ENCODE results near the gene PEX11B.

PEX11B gene

DNA sequence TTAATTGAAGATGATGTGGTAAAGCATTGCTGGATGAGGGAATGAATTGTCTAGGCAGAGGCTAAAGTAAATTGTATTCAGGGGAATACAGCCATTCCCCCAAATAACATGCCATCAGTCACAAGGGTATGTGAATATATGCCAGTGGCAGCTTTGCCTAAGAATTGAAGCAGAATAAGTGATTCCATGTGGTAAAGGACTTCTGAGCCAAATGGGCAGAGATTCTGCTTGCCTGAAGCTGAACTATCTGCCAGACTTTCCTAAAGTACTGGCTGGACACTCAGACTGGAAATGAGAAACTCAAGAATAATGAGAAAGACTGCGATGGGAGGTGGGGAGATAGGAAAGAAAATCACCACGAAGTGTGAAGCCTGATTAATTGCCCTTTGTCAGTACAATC lies 36.9 kb upstream of the PEX11B start:
- H3K27me3 ChIP-seq, result no peaks in the 10 kb centered on the region
- no peaks in the 10 kb centered on the region; the same call in 1 of the 2 replicates for H3K36me3 ChIP-seq
- no peak for DNase-seq
- H3K9me3 ChIP-seq, result no peaks in the 10 kb centered on the region
- TF ChIP-seq, protein P1, sequence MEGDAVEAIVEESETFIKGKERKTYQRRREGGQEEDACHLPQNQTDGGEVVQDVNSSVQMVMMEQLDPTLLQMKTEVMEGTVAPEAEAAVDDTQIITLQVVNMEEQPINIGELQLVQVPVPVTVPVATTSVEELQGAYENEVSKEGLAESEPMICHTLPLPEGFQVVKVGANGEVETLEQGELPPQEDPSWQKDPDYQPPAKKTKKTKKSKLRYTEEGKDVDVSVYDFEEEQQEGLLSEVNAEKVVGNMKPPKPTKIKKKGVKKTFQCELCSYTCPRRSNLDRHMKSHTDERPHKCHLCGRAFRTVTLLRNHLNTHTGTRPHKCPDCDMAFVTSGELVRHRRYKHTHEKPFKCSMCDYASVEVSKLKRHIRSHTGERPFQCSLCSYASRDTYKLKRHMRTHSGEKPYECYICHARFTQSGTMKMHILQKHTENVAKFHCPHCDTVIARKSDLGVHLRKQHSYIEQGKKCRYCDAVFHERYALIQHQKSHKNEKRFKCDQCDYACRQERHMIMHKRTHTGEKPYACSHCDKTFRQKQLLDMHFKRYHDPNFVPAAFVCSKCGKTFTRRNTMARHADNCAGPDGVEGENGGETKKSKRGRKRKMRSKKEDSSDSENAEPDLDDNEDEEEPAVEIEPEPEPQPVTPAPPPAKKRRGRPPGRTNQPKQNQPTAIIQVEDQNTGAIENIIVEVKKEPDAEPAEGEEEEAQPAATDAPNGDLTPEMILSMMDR (IDR thresholded peaks at IDR 0.05; ENCODE audit: low read depth, low read length), result no peak
- H3K4me1 ChIP-seq, result peaks cover 8% of the 10 kb centered on the region
- H3K4me3 ChIP-seq (ENCODE audit: low read depth, low read length), result peak overlapping the region; percentile 0; the same call in 1 of the 2 replicates

DNA sequence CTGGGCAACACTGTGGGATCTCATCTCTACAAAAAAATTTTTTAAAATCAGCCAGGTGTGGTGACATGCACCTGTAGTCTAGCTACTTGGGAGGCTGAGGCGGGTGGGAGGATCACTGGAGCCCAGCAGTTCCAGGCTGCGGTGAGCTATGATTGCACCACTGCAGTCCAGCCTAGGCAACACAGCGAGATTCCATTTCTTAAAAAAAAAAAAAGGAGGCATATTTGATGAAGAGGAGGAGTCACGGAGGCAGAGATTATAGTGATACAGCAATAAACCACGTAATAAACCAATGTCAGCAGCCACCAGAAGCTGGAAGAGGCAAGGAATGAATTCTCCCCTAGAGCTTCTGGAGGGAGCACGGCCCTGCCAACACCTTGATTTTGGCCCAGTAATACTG lies 35.3 kb upstream of the PEX11B start:
- no peak for DNase-seq
- Histone ChIP-seq H3K4me3 (ENCODE audit: low read depth, low read length) (no peak overlapping the region), H3K36me3 (no peaks in the 10 kb centered on the region; the same call in 1 of the 2 replicates), H3K9me3 (no peaks in the 10 kb centered on the region), H3K27me3 (no peaks in the 10 kb centered on the region), H3K4me1 (peaks cover 5% of the 10 kb centered on the region)
- TF ChIP-seq, protein P1 (IDR thresholded peaks at IDR 0.05; ENCODE audit: low read depth, low read length), result no peak

DNA sequence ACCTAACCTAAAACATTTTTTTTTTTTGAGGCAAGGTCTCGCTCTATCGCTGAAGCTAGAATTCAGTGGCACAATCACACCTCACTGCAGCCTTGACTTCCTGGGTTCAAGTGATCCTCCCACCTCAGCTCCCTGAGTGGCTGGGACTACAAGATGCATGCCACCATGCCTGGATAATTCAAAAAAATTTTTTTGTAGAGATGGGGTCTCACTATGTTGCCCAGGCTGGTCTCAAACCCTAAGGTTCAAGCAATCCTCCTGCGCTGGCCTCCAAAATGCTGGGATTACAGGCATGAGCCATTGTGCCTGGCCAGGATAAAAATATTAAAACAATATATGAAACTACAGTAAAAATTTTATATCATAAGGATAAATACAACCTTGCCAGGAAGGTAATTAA lies 34.4 kb upstream of the PEX11B start:
- H3K27me3 ChIP-seq, result no peaks in the 10 kb centered on the region
- no peaks in the 10 kb centered on the region; the same call in 1 of the 2 replicates for H3K4me1 ChIP-seq
- H3K36me3 ChIP-seq, result no peaks in the 10 kb centered on the region; the same call in none of the 2 replicates
- no peak for DNase-seq
- H3K4me3 ChIP-seq (ENCODE audit: low read depth, low read length), result no peak overlapping the region
- no peaks in the 10 kb centered on the region for H3K9me3 ChIP-seq
- TF ChIP-seq, protein P1 (IDR thresholded peaks at IDR 0.05; ENCODE audit: low read depth, low read length), result no peak

DNA sequence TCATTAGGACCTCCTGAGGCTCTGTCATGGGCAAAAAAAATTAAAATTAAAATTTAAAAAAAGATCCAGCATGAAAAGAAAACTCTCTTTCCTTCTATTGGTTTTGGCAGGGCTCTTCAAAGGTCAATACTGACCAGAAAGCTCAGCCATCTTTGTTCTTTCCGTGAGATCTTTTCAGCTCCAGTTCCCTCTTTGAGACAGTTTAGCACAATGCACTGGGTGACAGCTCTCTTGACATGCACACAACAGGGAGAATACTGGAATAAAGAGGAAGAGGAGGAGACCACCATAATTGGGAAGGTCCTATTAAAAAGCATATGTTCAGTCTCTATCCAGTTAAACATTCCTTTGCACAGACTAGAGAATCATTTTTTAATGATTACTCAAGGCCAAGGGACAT lies 33.0 kb upstream of the PEX11B start:
- TF ChIP-seq, protein P1 (IDR thresholded peaks at IDR 0.05; ENCODE audit: low read depth, low read length), result no peak
- Histone ChIP-seq H3K4me3 (ENCODE audit: low read depth, low read length) (no peak overlapping the region), H3K27me3 (no peaks in the 10 kb centered on the region), H3K4me1 (no peaks in the 10 kb centered on the region; the same call in 1 of the 2 replicates), H3K36me3 (peaks cover 9% of the 10 kb centered on the region), H3K9me3 (no peaks in the 10 kb centered on the region)
- no peak for DNase-seq

DNA sequence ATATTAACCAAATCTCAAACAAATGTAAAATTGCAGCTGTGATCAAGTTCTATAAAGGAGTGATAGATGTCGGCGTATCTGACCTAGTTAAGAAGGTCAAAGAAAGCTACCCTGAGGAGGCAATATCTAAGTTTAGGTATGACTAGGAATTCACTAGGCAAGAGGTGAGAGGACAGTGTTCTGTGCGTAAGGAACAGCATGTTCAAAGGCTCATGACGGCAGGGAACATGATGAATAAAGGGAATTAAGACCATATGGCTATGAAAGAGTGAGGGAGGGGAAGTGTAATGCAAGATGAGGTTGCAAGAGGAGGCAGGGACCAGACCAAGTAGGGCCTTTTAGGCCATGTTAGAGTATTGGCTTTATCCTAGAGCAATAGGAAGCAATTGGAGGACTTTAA lies 30.7 kb upstream of the PEX11B start:
- Histone ChIP-seq H3K27me3 (no peaks in the 10 kb centered on the region), H3K4me3 (ENCODE audit: low read depth, low read length) (no peak overlapping the region), H3K4me1 (no peaks in the 10 kb centered on the region), H3K9me3 (no peaks in the 10 kb centered on the region), H3K36me3 (peaks cover 11% of the 10 kb centered on the region)
- no peak for DNase-seq
- TF ChIP-seq, protein P1 (IDR thresholded peaks at IDR 0.05; ENCODE audit: low read depth, low read length), result no peak

DNA sequence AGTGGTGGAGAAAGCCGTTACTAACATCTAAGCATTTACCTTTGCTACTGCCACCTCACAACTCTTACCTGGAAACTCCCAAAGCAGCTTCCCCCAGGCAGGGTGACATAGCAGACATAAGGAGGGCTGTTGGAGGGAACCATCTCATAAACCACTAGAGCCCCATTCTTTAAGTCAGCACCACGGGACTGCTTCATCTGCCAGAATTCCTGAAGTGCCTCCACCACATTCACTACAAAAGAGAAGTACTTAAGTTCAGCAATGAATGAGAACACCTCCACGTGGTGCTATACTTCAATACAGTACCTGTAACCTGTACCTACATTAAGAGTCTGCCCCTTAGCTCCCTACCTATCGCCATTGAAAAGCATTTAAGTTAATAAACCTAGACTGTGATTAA lies 29.0 kb upstream of the PEX11B start:
- Histone ChIP-seq H3K4me1 (no peaks in the 10 kb centered on the region), H3K36me3 (peaks cover 20% of the 10 kb centered on the region), H3K4me3 (ENCODE audit: low read depth, low read length) (no peak overlapping the region), H3K9me3 (no peaks in the 10 kb centered on the region), H3K27me3 (no peaks in the 10 kb centered on the region)
- DNase-seq, result no peak
- TF ChIP-seq, protein P1 (IDR thresholded peaks at IDR 0.05; ENCODE audit: low read depth, low read length), result no peak

Data from BE2C (cell line).